ENCODE data around the gene BLCAP. TPM values are rescaled to one million over a fixed set of nuclear protein-coding genes. Genes with fewer than 3 reads are reported as not detected.

The BLCAP gene
- total RNA-seq, 1 donor from 2014 or later, result 178 TPM

DNA sequence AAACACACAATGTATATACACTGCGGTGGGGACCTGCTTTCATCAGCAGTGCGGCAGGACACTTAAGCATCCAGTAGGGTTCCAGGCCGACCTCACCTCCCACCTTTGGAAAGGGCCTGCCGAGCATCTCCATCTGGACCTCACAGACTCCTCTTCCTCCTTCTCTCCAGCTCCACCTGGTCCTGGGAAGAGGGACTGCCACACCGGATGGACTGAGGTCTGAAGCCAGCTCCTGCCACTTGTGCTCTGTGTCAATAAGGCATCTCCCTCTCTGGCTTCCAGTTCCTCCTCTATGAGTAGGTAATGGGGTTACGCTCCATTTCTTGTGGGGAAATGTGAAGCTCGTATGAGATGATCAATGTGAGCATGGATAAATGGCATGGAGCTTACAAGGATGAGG lies 25.7 kb downstream of the BLCAP start:
- Mint-ChIP-seq H3K27ac (ENCODE audit: unreplicated experiment) (no peak overlapping the region), H3K27me3 (ENCODE audit: unreplicated experiment) (peaks cover 4% of the 10 kb centered on the region), H3K9me3 (ENCODE audit: unreplicated experiment) (no peaks in the 10 kb centered on the region), H3K4me3 (ENCODE audit: unreplicated experiment) (no peak overlapping the region), H3K36me3 (ENCODE audit: low read depth, unreplicated experiment) (no peaks in the 10 kb centered on the region), H3K4me1 (ENCODE audit: unreplicated experiment) (no peaks in the 10 kb centered on the region)
- no peak for TF ChIP-seq CTCF (IDR thresholded peaks at IDR 0.05; ENCODE audit: unreplicated experiment)
- DNase-seq (ENCODE audit: low spot score), result peak; percentile 26

- no peak for TF ChIP-seq CTCF (IDR thresholded peaks at IDR 0.05; ENCODE audit: unreplicated experiment)
- Mint-ChIP-seq H3K27me3 (ENCODE audit: unreplicated experiment) (peaks cover 4% of the 10 kb centered on the region), H3K27ac (ENCODE audit: unreplicated experiment) (no peak overlapping the region), H3K36me3 (ENCODE audit: low read depth, unreplicated experiment) (peaks cover 4% of the 10 kb centered on the region), H3K4me3 (ENCODE audit: unreplicated experiment) (no peak overlapping the region), H3K9me3 (ENCODE audit: unreplicated experiment) (no peaks in the 10 kb centered on the region), H3K4me1 (ENCODE audit: unreplicated experiment) (no peaks in the 10 kb centered on the region)
- DNase-seq (ENCODE audit: low spot score), result no peak
Measured at GRCh38 chr20:37500311-37500710, 27.4 kb downstream of the BLCAP start.

- H3K36me3 Mint-ChIP-seq (ENCODE audit: low read depth, unreplicated experiment), result peaks cover 4% of the 10 kb centered on the region
- no peaks in the 10 kb centered on the region for H3K9me3 Mint-ChIP-seq (ENCODE audit: unreplicated experiment)
- H3K27ac Mint-ChIP-seq (ENCODE audit: unreplicated experiment), result no peak overlapping the region
- H3K4me3 Mint-ChIP-seq (ENCODE audit: unreplicated experiment), result no peak overlapping the region
- H3K27me3 Mint-ChIP-seq (ENCODE audit: unreplicated experiment), result peaks cover 4% of the 10 kb centered on the region
- no peak for DNase-seq (ENCODE audit: low spot score)
- TF ChIP-seq CTCF (IDR thresholded peaks at IDR 0.05; ENCODE audit: unreplicated experiment), result no peak
- H3K4me1 Mint-ChIP-seq (ENCODE audit: unreplicated experiment), result no peaks in the 10 kb centered on the region
Measured at GRCh38 chr20:37498066-37498665, 29.5 kb downstream of the BLCAP start.

GRCh38 chr20:37494796-37495195 lies 32.9 kb downstream of the BLCAP start:
- no peak overlapping the region for H3K27ac Mint-ChIP-seq (ENCODE audit: unreplicated experiment)
- H3K4me3 Mint-ChIP-seq (ENCODE audit: unreplicated experiment), result no peak overlapping the region
- H3K36me3 Mint-ChIP-seq (ENCODE audit: low read depth, unreplicated experiment), result peaks cover 22% of the 10 kb centered on the region
- H3K4me1 Mint-ChIP-seq (ENCODE audit: unreplicated experiment), result peaks cover 5% of the 10 kb centered on the region
- peaks cover 9% of the 10 kb centered on the region for H3K27me3 Mint-ChIP-seq (ENCODE audit: unreplicated experiment)
- DNase-seq (ENCODE audit: low spot score), result no peak
- H3K9me3 Mint-ChIP-seq (ENCODE audit: unreplicated experiment), result no peaks in the 10 kb centered on the region
- no peak for TF ChIP-seq CTCF (IDR thresholded peaks at IDR 0.05; ENCODE audit: unreplicated experiment)

GRCh38 chr20:37494301-37494700 lies 33.4 kb downstream of the BLCAP start:
- H3K4me3 Mint-ChIP-seq (ENCODE audit: unreplicated experiment), result no peak overlapping the region
- no peak for DNase-seq (ENCODE audit: low spot score)
- peaks cover 9% of the 10 kb centered on the region for H3K27me3 Mint-ChIP-seq (ENCODE audit: unreplicated experiment)
- H3K27ac Mint-ChIP-seq (ENCODE audit: unreplicated experiment), result no peak overlapping the region
- H3K4me1 Mint-ChIP-seq (ENCODE audit: unreplicated experiment), result peaks cover 5% of the 10 kb centered on the region
- H3K9me3 Mint-ChIP-seq (ENCODE audit: unreplicated experiment), result no peaks in the 10 kb centered on the region
- peaks cover 22% of the 10 kb centered on the region for H3K36me3 Mint-ChIP-seq (ENCODE audit: low read depth, unreplicated experiment)
- no peak for TF ChIP-seq CTCF (IDR thresholded peaks at IDR 0.05; ENCODE audit: unreplicated experiment)
